GM12878 (cell line): ENCODE data around the gene SLC5A10. TPM values are rescaled to one million over a fixed set of nuclear protein-coding genes. Genes with fewer than 3 reads are reported as not detected.

Experiments
- ATAC-seq: fragments of 200-7000 bp; cut with Tn5 transposase; 3 replicates; pipeline ENCODE4 v1.9.1; 2020; ENCODE audit warnings: mild to moderate bottlenecking, moderate library complexity
- BruUV-seq: library from RNA; stranded (reverse); fragments of 400-500 nt; replicated peaks from 2 replicates; lab custom pipeline; 2021; lab: Mats Ljungman, UMichigan
- CTCF ChIA-PET: fragments of 300-600 bp; sonication (Branson Sonifier 250); formaldehyde crosslinking; extraction: SDS; loops from one replicate; lab custom pipeline; 2021; ENCODE audit warnings: inconsistent platforms; lab: Yijun Ruan, JAX
- POLR2A ChIA-PET: fragments of 350-600 bp; formaldehyde crosslinking; extraction: SDS; loops from one replicate; lab custom pipeline; 2021; ENCODE audit warnings: inconsistent platforms; lab: Charles Lee
- RAD21 ChIA-PET: fragments of 300-600 bp; sonication (Branson Sonifier 250); formaldehyde crosslinking; loops from one replicate; lab custom pipeline; 2023; ENCODE audit warnings: antibody characterized with exemption; ENCODE audit not compliant: unreplicated experiment; lab: Charles Lee
- SMC1A ChIA-PET: fragments of 300-600 bp; sonication (Branson Sonifier 250); formaldehyde crosslinking; loops from one replicate; lab custom pipeline; 2023; ENCODE audit not compliant: unreplicated experiment, uncharacterized antibody; lab: Charles Lee
- DNase-seq: peaks from one replicate; pipeline ENCODE4 v3.0.0-alpha.2; 2011; ENCODE audit warnings: low read depth, low spot score
- FAIRE-seq: peaks from 3 replicates; lab custom pipeline; 2011; peaks lifted over from hg19 to GRCh38; lab: Jason Lieb, UNC
- H2AFZ ChIP-seq: 2 replicates; pipeline ENCODE4 v1.6.0; 2011; ENCODE audit warnings: low read depth, low read length, control low read depth; ENCODE audit not compliant: control insufficient read depth
- H3K27ac ChIP-seq: 2 replicates; pipeline ENCODE4 v1.5.1; 2011; ENCODE audit warnings: control low read depth; ENCODE audit not compliant: control insufficient read depth, insufficient read depth
- H3K27me3 ChIP-seq, 2 experiments: replicated peaks in 1 of 2; 2 replicates each; pipeline versions ENCODE4 v1.6.0 to v1.6.1; 2011; ENCODE audit warnings: low read length in 1 of 2; ENCODE audit not compliant: control insufficient read depth in 2 of 2, insufficient read depth in 2 of 2
- H3K36me3 ChIP-seq, 2 experiments: 2 replicates each; pipeline ENCODE4 v1.5.1; 2011; ENCODE audit warnings: low read length in 1 of 2; ENCODE audit not compliant: control insufficient read depth in 2 of 2, insufficient read depth in 2 of 2
- H3K4me1 ChIP-seq: 2 replicates; pipeline ENCODE4 v1.6.1; 2011; ENCODE audit warnings: mild to moderate bottlenecking, low read length, moderate library complexity, mixed read lengths; ENCODE audit not compliant: control insufficient read depth, insufficient read depth
- H3K4me2 ChIP-seq: 2 replicates; pipeline ENCODE4 v1.6.0; 2011; ENCODE audit warnings: control low read depth; ENCODE audit not compliant: control insufficient read depth, insufficient read depth
- H3K4me3 ChIP-seq: fragments of 200-600 bp; sonication (generic); 2 replicates; pipeline ENCODE4 v1.5.1; 2016
- H3K79me2 ChIP-seq: 2 replicates; pipeline ENCODE4 v1.6.0; 2011; ENCODE audit warnings: low read length; ENCODE audit not compliant: control insufficient read depth, insufficient read depth
- H3K9ac ChIP-seq: 2 replicates; pipeline ENCODE4 v1.8.0; 2011; ENCODE audit warnings: low read length, control low read depth, mixed read lengths; ENCODE audit not compliant: control insufficient read depth, insufficient read depth
- H3K9me3 ChIP-seq: replicated peaks from 3 replicates; pipeline ENCODE4 v1.5.1; 2011; ENCODE audit warnings: mild to moderate bottlenecking, low read length; ENCODE audit not compliant: control insufficient read depth, insufficient read depth
- H4K20me1 ChIP-seq: 2 replicates; pipeline ENCODE4 v1.6.0; 2011; ENCODE audit not compliant: control insufficient read depth, insufficient read depth
- BRCA1 ChIP-seq: IDR thresholded peaks from 2 replicates; pipeline ENCODE4 v1.6.1; 2011; ENCODE audit warnings: low read depth, low read length, improper control_type of control experiment
- CBFB ChIP-seq: IDR thresholded peaks from 2 replicates; pipeline ENCODE4 v1.6.1; 2016; ENCODE audit warnings: antibody characterized with exemption, low read depth
- EP300 ChIP-seq, 2 experiments: fragments of 150-350 bp in 1 of 2; IDR thresholded peaks; 2 replicates each; pipeline ENCODE4 v1.6.1; 2011 to 2012; ENCODE audit warnings: low read depth in 2 of 2, low read length in 2 of 2, borderline replicate concordance in 1 of 2, improper control_type of control experiment in 1 of 2, inconsistent platforms in 1 of 2; ENCODE audit not compliant: control insufficient read depth in 1 of 2
- ESRRA ChIP-seq: IDR thresholded peaks from 2 replicates; pipeline ENCODE4 v1.6.1; 2012; ENCODE audit warnings: mild to moderate bottlenecking, low read length, improper control_type of control experiment
- HDGF ChIP-seq: fragments of 450-650 bp; IDR thresholded peaks from 2 replicates; pipeline ENCODE4 v1.6.1; 2016; ENCODE audit warnings: antibody characterized with exemption
- KAT2A ChIP-seq: conservative IDR thresholded peaks from 2 replicates; pipeline ENCODE4 v1.6.1; 2011; ENCODE audit warnings: low read depth, low read length; ENCODE audit not compliant: control insufficient read depth
- MEF2A ChIP-seq: IDR thresholded peaks from 2 replicates; pipeline ENCODE4 v1.6.1; 2011; ENCODE audit warnings: low read depth, mild to moderate bottlenecking, low read length, moderate library complexity; ENCODE audit not compliant: insufficient read depth
- MEF2B ChIP-seq: fragments of 450-650 bp; IDR thresholded peaks from 2 replicates; pipeline ENCODE4 v1.6.1; 2018; ENCODE audit warnings: mild to moderate bottlenecking, moderate library complexity; ENCODE audit not compliant: partially characterized antibody, poor library complexity, severe bottlenecking
- MTA3 ChIP-seq: IDR thresholded peaks from 2 replicates; pipeline ENCODE4 v1.6.1; 2012; ENCODE audit warnings: low read length, inconsistent platforms, borderline replicate concordance
- MYC ChIP-seq: IDR thresholded peaks from 2 replicates; pipeline ENCODE4 v1.6.1; 2011; ENCODE audit warnings: mild to moderate bottlenecking, low read length, moderate library complexity, inconsistent platforms; ENCODE audit not compliant: insufficient read depth, insufficient replicate concordance, insufficient read length, severe bottlenecking
- NKRF ChIP-seq: fragments of 450-650 bp; conservative IDR thresholded peaks from 2 replicates; pipeline ENCODE4 v1.6.1; 2017; ENCODE audit warnings: mild to moderate bottlenecking, moderate library complexity
- PKNOX1 ChIP-seq: fragments of 450-650 bp; IDR thresholded peaks from 2 replicates; pipeline ENCODE4 v1.6.1; 2016; ENCODE audit warnings: mild to moderate bottlenecking
- RB1 ChIP-seq: fragments of 450-650 bp; formaldehyde crosslinking; IDR thresholded peaks from 2 replicates; pipeline ENCODE4 v1.6.1; 2017; ENCODE audit warnings: mild to moderate bottlenecking, borderline replicate concordance
- SUPT20H ChIP-seq: IDR thresholded peaks from 2 replicates; pipeline ENCODE4 v1.6.1; 2011; ENCODE audit warnings: low read depth, mild to moderate bottlenecking, low read length, moderate library complexity, borderline replicate concordance; ENCODE audit not compliant: control insufficient read depth
- TCF12 ChIP-seq: IDR thresholded peaks from 2 replicates; pipeline ENCODE4 v1.6.1; 2011; ENCODE audit warnings: low read depth, mild to moderate bottlenecking, low read length
- TCF7 ChIP-seq: IDR thresholded peaks from 2 replicates; pipeline ENCODE4 v1.6.1; 2014; ENCODE audit warnings: antibody characterized with exemption, borderline replicate concordance
- ZBED1 ChIP-seq: IDR thresholded peaks from 2 replicates; pipeline ENCODE4 v1.6.1; 2016; ENCODE audit warnings: borderline replicate concordance
- WGBS: methylation state at CpG from one replicate; pipeline ENCODE4 v1.1.6; 2016; ENCODE audit warnings: low lambda C conversion rate; ENCODE audit not compliant: insufficient replicate concordance, insufficient coverage; ENCODE audit errors: missing lambda C conversion rate; 5-methylcytosine and 5-hydroxymethylcytosine counted together
- in situ Hi-C: fragments of 300-500 bp; cut with MboI; formaldehyde crosslinking; loops from 9 replicates; pipeline ENCODE4 v1.14.3; 2018; ENCODE audit warnings: mixed read lengths
- intact Hi-C: fragments of 100-400 bp; cut with micrococcal nuclease; formaldehyde crosslinking; loops from one replicate; pipeline ENCODE4 v1.14.2; 2022; ENCODE audit not compliant: unreplicated experiment
- polyA plus RNA-seq, 11 experiments: library from polyadenylated mRNA; depleted of rRNA in 4 of 11; unstranded in 6 of 11; stranded (reverse) in 5 of 11; fragments of >200 nt; fragmentation: Nextera tagmentation in 4 of 11; fragmentation: Illumina TruSeq in 1 of 11; extraction: Ambion mirVana in 4 of 11; extraction: Trizol in 1 of 11; gene quantifications; 1 replicate in 1 of 11; 2 replicates in 10 of 11; pipeline versions ENCODE4 v1.2.1 to v1.2.3, GENCODE V29; 2011 to 2016; ENCODE audit warnings: inconsistent platforms in 2 of 11, missing spikeins in 2 of 11, low read depth in 1 of 11
- total RNA-seq, 4 experiments: library from RNA; depleted of rRNA in 3 of 4; stranded (reverse); fragments of >200 nt in 3 of 4; fragmentation: Illumina TruSeq in 1 of 4; extraction: Trizol in 1 of 4; gene quantifications; 2 replicates each; pipeline versions ENCODE4 v1.2.1 to v1.2.3, GENCODE V29; 2013 to 2021
- TF ChIP-seq, protein P1 (sequence below): fragments of 150-350 bp; IDR thresholded peaks from 2 replicates; pipeline ENCODE4 v1.6.1; 2016; ENCODE audit warnings: low read depth, low read length

The SLC5A10 gene
- total and polyA plus RNA-seq, 10 of the 15 experiments (the other 5 are each of a cell fraction or from before 2014, with no cell fraction given), result under 0.01 to 0.18 (median 0.07) TPM; not detected in 4

DNA sequence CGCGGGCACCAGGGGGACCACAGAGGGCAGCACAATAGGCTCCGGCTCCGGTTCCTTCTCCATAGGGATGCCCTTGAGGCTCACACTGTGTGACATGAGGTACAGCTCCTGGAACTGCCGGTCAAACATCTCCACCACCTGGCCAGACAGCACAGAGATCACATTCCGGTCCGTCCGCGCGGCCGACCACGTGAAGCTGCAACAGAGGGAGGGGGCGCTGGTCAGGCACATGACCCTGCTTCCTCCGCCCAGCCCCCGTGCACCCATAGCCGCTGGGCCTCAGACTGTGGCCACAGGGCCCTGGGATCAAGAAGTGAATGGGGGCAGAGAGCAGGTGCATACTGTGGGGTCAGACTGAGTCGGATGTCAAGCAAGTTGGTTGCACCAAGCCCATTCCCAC, 26.7 kb downstream of the SLC5A10 start:
- Histone ChIP-seq H3K27ac (no peak overlapping the region), H3K4me1 (no peaks in the 10 kb centered on the region), H4K20me1 (no peaks in the 10 kb centered on the region), H2AFZ (no peak overlapping the region), H3K9me3 (no peaks in the 10 kb centered on the region), H3K4me3 (no peak overlapping the region), H3K27me3 (no peaks in the 10 kb centered on the region), H3K79me2 (no peaks in the 10 kb centered on the region), H3K36me3 (peaks cover 0 to 16% of the 10 kb centered on the region in 2 experiments; a peak in 2 of 4 replicates), H3K4me2 (no peak overlapping the region), H3K9ac (no peak overlapping the region)
- ChIA-PET SMC1A (interaction anchor here (1.0 kb wide), 1 partner anchor 16 kb away, joined by 4 read pairs; no protein-coding TSS in a partner anchor), CTCF (no interaction called here), POLR2A (no interaction called here), RAD21 (no interaction called here)
- intact Hi-C loops (no loop called here), in situ Hi-C loops (no loop called here)
- ATAC-seq, result no peak
- TF ChIP-seq KAT2A, result no peak
- TF ChIP-seq HDGF, result no peak
- TF ChIP-seq MTA3, result no peak
- no peak for TF ChIP-seq EP300 (IDR thresholded peaks at IDR 0.05; ENCODE audit: borderline replicate concordance in 1 of 2, control insufficient read depth in 1 of 2, low read depth in 2 of 2, low read length in 2 of 2)
- TF ChIP-seq TCF7, result no peak
- TF ChIP-seq BRCA1, result no peak
- no peak for TF ChIP-seq NKRF
- TF ChIP-seq CBFB, result no peak
- no peak for TF ChIP-seq ESRRA
- TF ChIP-seq MEF2B, result no peak
- no peak for TF ChIP-seq TCF12
- TF ChIP-seq, protein P1, sequence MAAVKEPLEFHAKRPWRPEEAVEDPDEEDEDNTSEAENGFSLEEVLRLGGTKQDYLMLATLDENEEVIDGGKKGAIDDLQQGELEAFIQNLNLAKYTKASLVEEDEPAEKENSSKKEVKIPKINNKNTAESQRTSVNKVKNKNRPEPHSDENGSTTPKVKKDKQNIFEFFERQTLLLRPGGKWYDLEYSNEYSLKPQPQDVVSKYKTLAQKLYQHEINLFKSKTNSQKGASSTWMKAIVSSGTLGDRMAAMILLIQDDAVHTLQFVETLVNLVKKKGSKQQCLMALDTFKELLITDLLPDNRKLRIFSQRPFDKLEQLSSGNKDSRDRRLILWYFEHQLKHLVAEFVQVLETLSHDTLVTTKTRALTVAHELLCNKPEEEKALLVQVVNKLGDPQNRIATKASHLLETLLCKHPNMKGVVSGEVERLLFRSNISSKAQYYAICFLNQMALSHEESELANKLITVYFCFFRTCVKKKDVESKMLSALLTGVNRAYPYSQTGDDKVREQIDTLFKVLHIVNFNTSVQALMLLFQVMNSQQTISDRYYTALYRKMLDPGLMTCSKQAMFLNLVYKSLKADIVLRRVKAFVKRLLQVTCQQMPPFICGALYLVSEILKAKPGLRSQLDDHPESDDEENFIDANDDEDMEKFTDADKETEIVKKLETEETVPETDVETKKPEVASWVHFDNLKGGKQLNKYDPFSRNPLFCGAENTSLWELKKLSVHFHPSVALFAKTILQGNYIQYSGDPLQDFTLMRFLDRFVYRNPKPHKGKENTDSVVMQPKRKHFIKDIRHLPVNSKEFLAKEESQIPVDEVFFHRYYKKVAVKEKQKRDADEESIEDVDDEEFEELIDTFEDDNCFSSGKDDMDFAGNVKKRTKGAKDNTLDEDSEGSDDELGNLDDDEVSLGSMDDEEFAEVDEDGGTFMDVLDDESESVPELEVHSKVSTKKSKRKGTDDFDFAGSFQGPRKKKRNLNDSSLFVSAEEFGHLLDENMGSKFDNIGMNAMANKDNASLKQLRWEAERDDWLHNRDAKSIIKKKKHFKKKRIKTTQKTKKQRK, result no peak
- TF ChIP-seq MEF2A, result no peak
- TF ChIP-seq PKNOX1, result no peak
- no peak for TF ChIP-seq MYC
- no peak for TF ChIP-seq ZBED1
- no peak for TF ChIP-seq RB1
- no peak for TF ChIP-seq SUPT20H
- 89% methylated on average over 17 of the region's 17 CpGs for WGBS
- no peak for FAIRE-seq
- DNase-seq, result no peak
- no TSS peak for BruUV-seq
